Measurements from ENCODE around the gene TRIM37.
A peak's percentile ranks its signal among the peaks of the same experiment; 100 is the strongest.
"Not testable (repeated sequence)": the region's sequence is repeated elsewhere in the genome, so short reads cannot be mapped to it uniquely, and the experiment has no call there.

Gene TRIM37

DNA sequence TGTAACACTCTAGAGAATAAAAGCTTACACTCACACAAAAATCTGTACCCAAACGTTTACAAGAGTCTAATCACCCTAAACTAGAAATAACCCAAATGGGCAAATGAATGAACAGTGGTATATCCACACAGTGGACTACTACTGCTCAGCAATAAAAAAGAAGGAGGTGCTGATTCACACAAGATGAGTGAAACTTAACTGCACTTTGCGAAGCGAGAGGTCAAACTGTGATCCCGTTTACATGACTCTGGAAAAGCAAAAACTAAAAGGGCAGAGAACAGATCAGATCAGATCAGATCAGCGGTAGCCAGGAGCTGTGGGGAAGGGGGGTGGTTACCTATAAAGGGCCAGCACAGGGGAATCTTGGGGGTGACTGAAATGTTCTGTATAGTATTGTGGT lies 113.4 kb downstream of the TRIM37 start:
- DNase-seq (ENCODE audit: low spot score) = no peak

DNA sequence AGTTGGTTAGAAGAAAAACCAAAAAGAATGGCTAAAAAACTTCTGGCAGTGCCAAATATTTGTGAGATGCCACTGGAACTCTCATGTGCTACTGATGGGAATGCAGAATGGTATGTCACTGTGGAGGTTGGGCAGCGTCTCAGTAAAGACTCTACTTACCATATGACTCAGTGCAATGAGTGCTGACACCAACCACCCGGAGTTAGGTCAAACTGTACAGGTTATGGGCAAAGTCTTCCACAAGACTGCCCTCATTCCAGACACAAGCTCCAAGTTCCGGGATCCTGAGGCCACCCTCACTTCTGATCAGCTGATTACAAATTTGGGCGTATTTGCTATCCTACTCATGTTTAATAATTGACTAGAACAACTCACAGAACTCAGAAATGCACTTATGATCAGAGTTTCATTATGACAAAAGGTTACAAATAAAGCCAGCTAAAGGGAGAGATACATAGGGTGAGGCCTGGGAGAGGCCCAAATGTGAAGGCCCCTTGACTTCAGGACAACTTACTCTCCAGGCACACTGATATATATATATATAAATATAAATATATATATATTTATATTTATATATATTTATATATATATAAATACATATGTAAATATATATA lies 114.9 kb downstream of the TRIM37 start:
- no peak for DNase-seq (ENCODE audit: low spot score)

DNA sequence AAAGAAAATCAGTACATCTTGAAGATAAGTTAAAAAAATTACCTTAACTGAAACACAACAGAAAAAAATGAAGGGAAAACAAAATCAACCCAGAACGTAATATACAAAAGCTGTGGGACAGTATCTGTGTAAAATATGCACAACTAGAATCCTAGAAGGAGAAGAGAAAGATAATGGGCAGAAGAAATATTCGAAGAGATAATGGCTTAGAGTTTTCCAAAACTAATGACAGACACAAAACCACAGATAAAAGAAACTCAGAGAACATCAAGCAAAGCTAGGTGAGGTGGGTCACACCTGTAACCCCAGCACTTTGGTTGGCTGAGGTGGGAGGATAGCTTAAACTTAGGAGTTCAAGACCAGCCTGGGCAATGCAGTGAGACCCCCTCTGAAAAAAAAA lies 117.1 kb downstream of the TRIM37 start:
- no peak for DNase-seq (ENCODE audit: low spot score)

DNA sequence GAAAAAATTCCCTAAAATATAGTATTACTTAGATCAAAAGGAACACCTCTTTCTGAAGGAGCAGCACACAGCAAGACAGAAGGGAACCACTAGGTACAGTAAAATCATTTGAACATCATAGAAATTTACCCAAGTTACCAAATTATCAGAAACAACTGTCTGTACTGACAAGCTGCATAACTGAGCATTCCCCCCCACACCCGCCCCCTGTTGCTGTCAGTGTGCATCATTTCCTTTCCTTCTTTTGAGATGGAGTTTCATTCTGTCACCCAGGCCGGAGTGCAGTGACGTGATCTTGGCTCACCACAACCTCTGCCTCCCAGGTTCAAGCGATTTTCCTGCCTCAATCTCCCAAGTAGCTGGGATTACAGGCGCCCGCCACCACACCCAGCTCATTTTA lies 120.7 kb downstream of the TRIM37 start:
- DNase-seq (ENCODE audit: low spot score) = no peak

DNA sequence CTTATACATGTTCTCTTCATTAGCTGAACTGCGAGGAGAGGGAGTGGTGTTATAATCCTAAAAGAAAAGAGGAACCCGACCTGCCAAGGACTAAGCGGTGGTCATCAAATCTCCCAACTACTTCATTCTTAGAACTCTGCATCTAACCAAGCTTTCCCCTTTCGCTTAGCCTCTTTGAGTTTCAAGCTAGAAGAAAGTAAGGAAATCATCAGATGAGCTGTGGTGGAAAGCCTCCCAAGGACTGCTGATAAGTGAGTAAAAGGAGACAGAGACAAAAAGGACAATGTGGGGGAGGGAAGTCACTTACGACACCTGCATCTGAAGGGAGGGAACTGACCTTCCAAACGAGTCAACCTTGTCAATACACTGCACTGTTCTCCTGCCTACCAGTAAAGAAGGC lies 121.3 kb downstream of the TRIM37 start:
- DNase-seq (ENCODE audit: low spot score) = no peak

DNA sequence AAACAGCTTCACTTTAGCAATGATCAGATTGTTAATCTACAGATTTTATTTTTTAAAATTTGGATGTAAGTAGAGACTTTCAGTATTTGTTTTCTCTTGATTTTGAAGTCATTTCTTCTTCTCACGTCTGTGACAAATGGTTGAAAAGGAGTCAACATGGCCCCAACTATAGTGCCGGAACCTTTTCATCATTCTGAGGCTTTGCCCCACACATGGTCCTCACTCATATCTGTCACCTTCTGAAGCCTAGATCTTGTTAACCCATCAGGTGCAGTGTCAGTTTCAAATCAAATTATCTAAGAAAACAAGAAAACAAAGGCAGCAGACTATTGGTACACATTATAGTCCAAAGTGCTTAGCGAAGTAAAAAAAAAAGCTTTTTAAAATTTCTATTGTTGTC lies 124.1 kb downstream of the TRIM37 start:
- DNase-seq (ENCODE audit: low spot score) = no peak

DNA sequence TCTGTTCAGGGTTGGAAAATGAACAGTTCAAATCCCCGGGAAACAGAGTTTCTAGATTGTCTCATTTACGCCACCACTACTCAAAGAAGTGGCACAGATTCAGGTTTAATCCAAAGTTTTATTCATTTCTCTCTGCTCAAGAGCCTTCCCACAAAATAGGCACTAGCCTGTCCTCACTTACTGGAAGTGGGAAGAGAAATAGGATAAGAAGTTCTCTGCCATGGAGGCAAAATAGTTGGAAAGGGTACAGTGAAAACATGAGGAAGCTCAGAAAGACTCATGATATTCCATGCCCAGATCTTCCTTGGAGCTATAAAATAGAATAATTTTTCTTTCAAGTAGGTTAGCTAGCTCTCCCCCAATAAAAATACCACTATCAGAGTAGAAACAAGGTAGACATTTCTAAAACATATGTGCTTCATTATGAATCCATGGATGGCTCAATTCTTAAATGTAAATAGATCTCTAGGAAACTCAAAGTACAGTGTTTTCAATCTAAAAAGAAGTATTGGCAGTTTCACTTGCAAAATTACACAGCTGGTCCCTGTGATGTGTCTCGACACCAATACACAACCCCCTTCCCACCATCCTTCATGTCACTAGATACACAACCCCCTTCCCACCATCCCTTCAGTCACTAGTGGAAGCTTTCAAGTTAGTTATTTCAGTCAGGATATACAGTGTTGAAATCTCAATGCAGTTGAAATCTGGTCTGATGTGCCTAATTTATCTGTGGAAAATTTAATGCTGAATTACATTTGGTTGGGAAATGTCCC lies 125.8 kb downstream of the TRIM37 start:
- no peak for DNase-seq (ENCODE audit: low spot score)

DNA sequence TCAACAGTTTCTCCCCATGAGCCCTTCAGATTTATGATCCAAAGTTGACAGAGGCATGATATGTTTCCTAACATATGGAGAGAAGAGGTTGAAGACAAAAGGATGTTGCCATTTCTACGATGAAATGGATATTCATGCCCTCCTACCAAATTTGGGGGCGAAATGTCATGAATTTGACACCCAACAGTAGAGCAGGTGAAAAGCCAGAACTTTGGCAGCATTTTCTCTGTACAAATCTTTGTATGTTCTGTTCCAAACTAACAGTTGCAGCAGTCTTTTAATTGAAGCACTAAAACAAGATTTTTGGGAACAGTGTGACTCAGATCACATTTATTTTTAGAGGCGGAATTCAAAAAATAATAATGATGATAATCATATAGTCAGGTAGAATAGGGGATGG lies 130.1 kb downstream of the TRIM37 start:
- DNase-seq (ENCODE audit: low spot score) = no peak

DNA sequence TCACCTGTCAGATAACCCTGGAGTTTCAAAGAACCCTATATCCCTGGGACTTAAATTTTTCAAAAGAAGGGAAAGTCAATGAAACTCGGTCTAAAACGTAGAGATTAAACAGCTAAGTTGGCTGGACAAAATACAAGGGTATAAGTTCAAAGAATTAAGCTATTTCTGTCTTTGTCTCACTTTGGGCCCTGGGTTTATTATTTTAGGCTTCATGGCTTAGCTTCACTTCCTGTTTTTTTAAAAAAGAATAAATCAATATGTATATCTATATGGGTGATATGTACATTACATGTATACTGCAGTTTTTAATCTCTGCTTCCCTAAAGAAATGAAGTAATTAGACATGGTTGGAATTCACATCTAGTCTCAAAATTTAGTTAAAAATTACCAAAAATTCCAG lies 132.3 kb downstream of the TRIM37 start:
- DNase-seq (ENCODE audit: low spot score) = no peak

DNA sequence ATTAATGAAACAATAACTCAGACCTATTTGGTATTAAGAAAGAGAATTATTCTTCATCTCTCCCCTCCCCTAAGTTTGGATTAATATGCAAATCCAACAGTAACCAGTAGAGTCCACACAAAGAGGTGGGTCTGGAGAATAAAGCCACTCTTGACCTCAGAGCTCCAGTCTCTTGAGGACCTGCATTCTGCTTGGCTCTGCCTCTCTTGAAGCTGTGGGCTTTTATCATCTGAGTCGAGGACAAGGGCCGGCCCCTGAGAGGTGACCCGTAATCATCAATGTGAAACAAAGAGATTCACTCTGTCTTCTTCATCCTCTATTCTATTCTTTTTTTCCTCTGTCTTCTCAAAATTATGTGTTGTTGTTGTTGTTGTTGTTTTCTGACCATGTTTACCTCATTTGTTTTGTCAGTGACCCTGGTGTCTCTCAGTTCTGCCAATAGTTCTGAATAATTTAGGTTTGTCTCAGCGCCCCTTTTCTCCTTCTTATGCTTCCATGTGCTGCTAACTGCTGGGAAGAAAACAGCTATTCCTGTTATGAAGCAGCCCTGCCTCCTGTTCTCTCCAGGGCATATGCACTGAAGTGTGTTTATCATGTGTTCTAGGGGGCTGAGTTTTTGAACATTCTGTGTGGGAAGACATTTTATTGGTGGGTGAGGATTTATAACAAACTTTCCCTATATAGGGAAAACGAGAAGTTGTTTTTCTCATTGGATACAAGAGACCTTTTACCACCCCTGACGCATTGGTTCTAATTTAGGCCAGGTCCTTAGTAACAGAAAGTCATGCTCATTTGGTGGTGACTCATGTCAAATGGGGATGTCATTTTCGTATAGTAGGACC lies 135.8 kb downstream of the TRIM37 start:
- no peak for DNase-seq (ENCODE audit: low spot score)

DNA sequence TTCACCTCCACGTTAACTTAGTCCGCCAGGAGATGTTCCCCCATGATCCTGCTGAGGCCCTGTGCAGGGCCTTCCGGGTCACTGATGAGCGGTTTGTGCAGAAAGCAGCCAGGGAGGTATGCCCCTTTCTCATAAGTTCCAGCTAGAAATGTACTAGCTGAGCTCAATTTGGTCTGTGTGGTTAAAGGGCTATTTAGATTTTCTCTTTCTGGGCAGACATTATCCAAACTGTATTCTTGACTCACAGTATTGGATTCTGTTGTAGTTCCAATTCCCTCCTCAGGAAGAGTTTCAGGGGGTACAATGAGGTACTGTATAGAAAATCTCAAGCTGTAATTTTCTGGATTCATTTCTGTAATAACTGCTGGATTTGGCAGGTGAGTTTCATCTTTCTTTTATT lies 137.1 kb downstream of the TRIM37 start:
- DNase-seq (ENCODE audit: low spot score) = no peak

DNA sequence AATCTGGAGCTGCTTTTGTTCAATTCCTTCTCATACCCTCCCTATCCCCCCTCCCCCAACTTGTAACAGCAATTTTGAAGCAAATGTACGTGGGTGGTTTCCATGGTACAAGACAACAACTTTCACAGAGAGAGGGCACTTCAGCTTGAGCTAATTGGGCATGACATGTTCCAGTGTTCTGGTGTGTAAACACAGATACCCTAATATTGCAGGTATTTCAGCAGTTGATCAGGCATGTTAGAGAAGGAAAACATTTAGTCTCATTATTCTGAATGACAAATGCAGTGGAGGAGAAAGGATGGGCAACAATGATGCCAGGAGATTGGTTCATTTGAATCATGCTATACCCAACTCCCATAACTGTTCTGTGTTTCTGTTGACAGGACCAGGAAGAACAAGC lies 137.5 kb downstream of the TRIM37 start:
- peak; percentile 43 for DNase-seq (ENCODE audit: low spot score)

DNA sequence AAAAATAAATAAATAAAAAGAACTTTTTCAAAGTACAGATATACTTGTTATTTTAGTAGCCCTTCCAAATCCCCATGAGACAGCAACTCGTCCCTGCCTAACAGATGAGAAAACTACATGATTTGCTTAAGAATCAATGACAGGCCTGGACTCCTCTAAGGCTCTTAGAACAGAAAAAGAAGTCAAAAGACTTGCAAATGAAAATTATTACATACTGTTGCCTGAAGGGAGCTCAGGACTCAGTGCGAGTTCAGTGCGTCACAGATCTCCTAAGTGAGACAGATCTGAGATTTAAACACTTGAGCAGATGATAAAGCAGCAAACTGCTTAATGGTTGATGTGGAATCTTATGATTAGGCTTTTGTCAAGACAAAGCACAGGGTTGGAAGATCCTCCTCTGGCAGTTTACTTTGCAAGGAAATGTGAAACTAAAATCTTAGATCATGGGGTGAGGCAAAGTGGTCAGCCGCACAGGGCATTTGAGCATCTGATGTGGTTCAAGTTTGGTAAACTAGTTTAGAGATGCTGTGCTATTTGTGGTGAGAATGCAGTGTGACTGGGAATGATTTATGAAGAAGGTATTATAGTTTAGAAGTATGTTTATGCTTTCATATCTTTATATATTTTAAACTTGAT lies 138.1 kb downstream of the TRIM37 start:
- DNase-seq (ENCODE audit: low spot score) = no peak

DNA sequence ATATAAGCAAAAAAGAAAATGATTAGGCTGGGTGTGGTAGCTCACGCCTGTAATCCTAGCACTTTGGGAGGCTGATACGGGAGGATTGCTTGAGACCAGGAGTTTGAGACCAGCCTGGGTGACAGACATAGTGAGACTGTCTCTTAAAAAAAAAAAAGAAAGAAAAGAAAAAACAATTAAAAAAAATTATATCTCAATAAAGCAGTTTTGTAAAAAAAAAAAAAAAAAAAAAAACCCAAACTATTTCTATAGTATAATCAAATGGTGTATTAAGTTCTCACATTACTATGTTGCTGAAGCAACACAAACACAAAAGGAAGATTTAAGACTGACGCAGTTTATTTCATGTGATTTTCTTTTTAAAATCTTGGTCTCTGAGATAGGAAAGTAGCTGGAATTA lies 140.5 kb downstream of the TRIM37 start:
- DNase-seq (ENCODE audit: low spot score) = no peak

DNA sequence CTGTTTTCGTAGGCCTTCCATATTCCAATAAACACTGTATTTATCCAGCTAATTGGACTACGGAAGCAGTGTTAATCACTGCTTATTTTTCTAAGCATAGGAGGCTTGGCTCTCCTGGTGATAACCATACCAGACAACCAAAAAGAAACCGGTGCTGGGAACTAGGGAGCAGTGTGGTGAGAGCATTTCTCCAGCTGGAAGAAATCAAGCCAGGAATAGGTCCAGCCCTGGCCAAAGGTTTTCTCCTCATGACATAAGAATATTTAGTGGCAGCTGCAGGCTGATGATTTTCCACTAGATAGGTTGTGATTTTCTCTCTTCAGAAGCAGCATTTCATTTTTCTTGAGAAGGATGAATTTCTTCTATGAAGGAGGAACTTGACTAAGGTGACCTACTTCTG lies 141.5 kb downstream of the TRIM37 start:
- no peak for DNase-seq (ENCODE audit: low spot score)

DNA sequence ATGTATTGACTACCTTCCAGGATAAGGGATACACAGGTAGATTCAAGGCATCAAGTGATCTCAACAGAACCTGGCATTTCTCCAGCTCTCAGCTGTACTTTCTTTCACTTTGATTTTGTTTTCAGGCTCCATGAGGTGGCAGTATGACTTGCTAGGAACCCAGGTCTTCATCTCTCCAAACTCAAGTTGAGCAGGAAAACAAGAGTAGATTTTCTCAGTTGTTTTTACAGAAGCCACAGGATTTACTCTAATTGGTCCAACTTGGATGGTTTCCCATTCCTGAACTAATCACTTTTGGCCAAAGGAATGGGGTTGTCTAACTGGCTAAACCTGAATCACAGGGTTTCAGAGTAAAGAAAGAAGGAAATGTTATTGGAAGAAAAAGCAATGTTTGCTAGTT lies 146.6 kb downstream of the TRIM37 start:
- no peak for DNase-seq (ENCODE audit: low spot score)

DNA sequence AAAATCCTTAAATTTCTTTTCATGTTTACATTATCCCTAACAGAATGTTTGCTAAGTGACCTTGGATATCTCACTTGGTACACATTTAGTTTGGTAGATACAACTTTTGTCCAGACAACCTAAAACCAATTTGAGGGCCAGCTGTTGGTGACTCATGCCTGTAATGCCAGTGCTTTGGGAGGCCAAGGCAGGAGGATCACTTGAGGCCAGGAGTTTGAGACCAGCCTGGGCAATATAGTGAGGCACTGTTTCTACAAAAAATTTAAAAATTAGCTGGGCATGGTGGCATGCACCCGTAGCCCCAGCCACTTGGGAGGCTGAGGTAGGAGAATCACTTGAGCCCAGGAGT lies 149.0 kb downstream of the TRIM37 start:
- not testable (repeated sequence) for DNase-seq (ENCODE audit: low spot score)

DNA sequence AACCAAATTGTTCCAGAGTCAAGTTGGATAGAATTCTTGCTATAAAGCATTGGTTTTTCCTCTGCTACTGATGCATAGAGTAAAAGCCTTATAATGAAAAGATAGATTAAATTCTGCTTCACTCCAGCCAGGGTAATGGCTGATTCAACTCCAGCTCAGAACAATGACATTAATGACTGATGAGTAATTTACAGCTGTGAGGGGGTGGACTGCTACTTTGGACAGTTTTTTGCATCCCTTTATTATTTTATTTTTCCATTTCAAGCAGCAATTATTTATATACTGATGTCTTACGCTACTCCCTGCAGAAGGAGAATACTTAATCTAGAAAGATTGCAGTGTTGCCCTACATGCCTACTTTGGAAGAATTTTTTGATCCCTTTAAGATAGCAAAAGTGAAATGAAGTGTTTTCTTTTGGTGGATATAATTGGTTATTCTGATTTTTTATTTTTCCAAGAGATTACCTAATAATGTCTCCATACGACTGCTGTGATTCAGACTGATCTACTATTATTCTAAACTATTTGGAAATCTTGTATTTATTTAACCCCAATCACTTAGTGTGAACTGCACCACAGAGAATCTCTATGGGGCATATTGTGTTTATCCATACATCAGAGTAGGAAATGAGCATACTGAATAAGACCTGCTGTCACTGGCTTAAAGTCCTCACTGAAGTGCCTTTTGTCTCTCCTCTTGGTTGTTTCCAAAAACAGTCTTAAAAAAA lies 149.5 kb downstream of the TRIM37 start:
- peak; percentile 32 for DNase-seq (ENCODE audit: low spot score)

DNA sequence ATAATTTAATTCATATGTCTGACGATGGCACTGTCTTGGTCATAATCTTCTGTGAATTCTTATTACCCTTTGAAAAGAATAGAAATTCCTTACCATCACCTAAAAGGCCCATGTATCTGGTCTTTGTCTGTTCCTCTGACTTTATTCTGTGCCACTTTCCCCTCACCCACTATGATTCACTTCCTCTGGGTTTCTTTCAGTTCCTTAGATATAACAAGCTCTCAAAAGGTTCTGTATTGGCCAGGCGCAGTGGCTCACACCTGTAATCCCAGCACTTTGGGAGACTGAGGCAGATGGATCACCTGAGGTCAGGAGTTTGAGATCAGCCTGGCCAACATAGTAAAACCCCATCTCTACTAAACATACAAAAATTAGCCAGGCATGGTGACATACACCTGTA lies 152.3 kb downstream of the TRIM37 start:
- DNase-seq (ENCODE audit: low spot score) = not testable (repeated sequence)

DNA sequence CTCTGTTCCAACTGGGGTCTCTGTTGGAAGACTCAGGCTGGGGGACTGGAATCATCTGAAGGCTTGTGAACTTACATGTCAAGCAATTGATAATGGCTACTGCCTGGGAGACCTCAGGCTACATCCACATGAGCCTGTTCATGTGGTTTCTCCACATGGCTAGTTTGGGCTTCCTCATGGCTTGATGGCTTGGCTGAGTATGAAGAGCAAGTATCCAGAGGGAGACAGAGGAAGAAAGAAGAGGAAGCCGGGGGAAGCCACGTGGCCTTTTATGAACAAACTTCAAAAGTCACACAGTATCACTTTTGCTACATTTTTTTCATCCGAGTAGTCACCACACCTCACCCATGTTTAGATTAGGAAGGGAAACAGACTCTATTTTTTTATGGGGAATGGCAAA lies 158.9 kb downstream of the TRIM37 start:
- DNase-seq (ENCODE audit: low spot score) = no peak

DNA sequence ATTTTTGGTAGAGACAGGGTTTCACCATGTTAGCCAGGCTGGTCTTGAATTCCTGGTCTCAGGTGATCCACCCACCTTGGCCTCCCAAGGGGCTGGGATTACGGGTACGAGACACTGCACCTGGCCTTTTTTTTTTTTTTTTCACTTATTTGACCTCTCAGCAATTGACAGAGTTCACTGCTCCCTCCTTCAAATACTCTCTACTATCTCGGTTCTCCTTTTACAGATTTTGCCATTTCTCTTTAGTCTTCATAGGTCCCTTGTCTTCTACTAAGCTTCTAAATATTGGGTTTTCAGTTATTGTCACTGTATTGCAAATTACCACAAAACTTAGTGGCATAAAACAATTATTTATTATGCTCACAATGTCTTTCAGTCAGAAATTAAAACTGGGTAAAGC lies 159.3 kb downstream of the TRIM37 start:
- no peak for DNase-seq (ENCODE audit: low spot score)

DNA sequence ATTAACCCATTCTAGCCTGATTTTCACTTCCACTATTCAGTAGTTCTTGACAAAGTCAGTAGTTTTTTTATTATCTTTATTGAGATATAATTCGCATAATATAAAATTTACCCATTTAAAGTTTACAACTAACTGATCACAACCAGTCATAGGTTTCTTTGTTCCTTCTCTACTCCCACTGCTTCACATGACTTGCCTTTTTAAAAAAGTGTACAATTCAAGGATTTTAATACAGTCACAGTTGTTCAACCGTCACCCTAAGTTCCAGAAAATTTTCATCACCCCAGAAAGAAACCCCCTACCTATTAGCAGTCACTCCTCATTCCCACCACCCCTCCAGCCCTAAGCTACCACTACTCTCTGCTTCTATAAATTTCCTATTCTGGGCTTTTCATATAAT lies 162.5 kb downstream of the TRIM37 start:
- DNase-seq (ENCODE audit: low spot score) = no peak
